ENCODE data around the gene GRK2.

DNA sequence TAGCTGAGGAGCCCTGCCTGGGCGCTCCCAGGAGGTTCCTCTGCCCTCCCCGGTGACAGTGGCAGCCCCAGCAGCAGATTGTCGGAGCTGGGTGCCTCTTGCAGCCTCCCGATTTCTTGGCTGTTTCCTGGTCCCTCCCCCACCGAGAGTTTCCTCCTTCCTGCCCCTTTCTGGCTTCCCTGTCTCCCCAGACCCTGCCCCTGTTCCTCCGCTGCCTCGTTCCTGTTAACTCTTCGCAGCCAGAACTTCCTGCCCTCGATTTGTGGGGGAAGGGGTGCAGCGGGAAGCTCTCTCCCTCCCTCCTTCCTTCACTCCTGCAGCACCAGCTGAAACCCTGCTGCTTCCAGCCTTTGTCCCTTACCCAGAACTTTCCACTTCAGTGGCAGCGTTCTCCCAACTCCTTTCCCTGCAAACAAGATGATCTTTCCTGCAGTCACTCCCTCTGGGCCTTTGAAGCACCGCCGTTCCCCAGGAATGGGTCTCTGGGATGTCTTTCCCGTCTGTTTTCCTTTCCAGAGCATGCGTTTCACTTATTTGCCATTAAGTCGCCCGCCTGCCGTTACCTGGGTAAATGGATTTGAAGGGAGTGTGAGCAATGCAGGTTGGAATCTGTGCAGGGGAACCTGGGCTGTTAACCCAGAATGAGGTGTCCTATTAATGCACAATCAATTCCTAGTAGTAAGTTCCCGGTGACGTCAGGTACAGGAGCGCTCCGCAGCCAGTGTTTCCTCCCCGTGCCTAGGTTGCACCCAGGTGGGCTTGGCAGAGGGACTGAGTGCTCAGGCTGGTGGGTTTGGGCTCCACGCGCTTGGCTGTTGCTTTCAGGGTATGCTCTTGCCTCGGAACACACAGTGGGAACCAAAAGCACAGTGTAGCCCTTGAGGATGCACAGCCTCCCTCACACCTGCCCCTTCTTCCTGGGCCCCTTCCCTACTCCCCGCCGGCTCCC lies 4.3 kb downstream of the GRK2 start:
- TF ChIP-seq GATA2 (IDR thresholded peaks at IDR 0.05; ENCODE audit: low read depth, low read length) (no peak), GATA3 (IDR thresholded peaks at IDR 0.05; ENCODE audit: low read depth, low read length) (no peak)

All from SH-SY5Y (cell line).